IMR-90 (cell line): ENCODE data around the gene HS6ST3. TPM values are rescaled to one million over a fixed set of nuclear protein-coding genes. Genes with fewer than 3 reads are reported as not detected.

Experiments
- ATAC-seq: fragments of 200-7000 bp; cut with Tn5 transposase; 2 replicates; pipeline ENCODE4 v1.9.1; 2020; ENCODE audit warnings: low read depth, mild to moderate bottlenecking, moderate library complexity
- BruUV-seq: library from RNA; stranded (reverse); fragments of 400-500 nt; replicated peaks from 2 replicates; lab custom pipeline; 2021; lab: Mats Ljungman, UMichigan
- CTCF ChIA-PET: fragments of 300-600 bp; formaldehyde crosslinking; extraction: SDS; loops from one replicate; lab custom pipeline; 2021; ENCODE audit warnings: antibody characterized with exemption; lab: Yijun Ruan, JAX
- POLR2A ChIA-PET: fragments of 300-600 bp; sonication (Branson Sonifier 250); formaldehyde crosslinking; loops from one replicate; lab custom pipeline; 2022; ENCODE audit warnings: antibody characterized with exemption; ENCODE audit not compliant: unreplicated experiment; lab: Charles Lee
- DNase-seq: peaks from one replicate; pipeline ENCODE4 v3.0.0; 2013
- H2AFZ ChIP-seq: replicated peaks from 2 replicates; pipeline ENCODE3; 2013; ENCODE audit warnings: low read length, mild to moderate bottlenecking; ENCODE audit not compliant: poor library complexity
- H2AK5ac ChIP-seq: 2 replicates; pipeline ENCODE4 v1.6.1; 2013; ENCODE audit warnings: low read depth, low read length, inconsistent platforms
- H2AK9ac ChIP-seq: replicated peaks from 2 replicates; pipeline ENCODE3; 2013; ENCODE audit warnings: mild to moderate bottlenecking, low read depth, low read length, moderate library complexity; ENCODE audit not compliant: poor library complexity
- H2BK120ac ChIP-seq: 2 replicates; pipeline ENCODE4 v1.6.1; 2013; ENCODE audit warnings: low read depth, low read length, inconsistent platforms
- H2BK15ac ChIP-seq: 3 replicates; pipeline ENCODE4 v1.6.1; 2013; ENCODE audit warnings: low read depth, low read length, inconsistent platforms
- H2BK20ac ChIP-seq: 2 replicates; pipeline ENCODE4 v1.6.1; 2013; ENCODE audit warnings: low read depth, mild to moderate bottlenecking, inconsistent platforms, low read length, moderate library complexity
- H2BK5ac ChIP-seq: 2 replicates; pipeline ENCODE4 v1.6.1; 2013; ENCODE audit warnings: mild to moderate bottlenecking, low read depth, low read length, inconsistent platforms; ENCODE audit not compliant: poor library complexity, severe bottlenecking
- H3K14ac ChIP-seq: replicated peaks from 2 replicates; pipeline ENCODE4 v1.6.1; 2013; ENCODE audit warnings: low read depth, low read length, inconsistent platforms
- H3K18ac ChIP-seq: 2 replicates; pipeline ENCODE4 v1.6.1; 2013; ENCODE audit warnings: low read depth, low read length, control low read depth
- H3K23ac ChIP-seq: 2 replicates; pipeline ENCODE4 v1.6.1; 2013; ENCODE audit warnings: low read depth, low read length, inconsistent platforms
- H3K27ac ChIP-seq: 2 replicates; pipeline ENCODE4 v1.5.1; 2013; ENCODE audit warnings: mild to moderate bottlenecking, control low read depth, low read length; ENCODE audit not compliant: insufficient read depth
- H3K27me3 ChIP-seq: 2 replicates; pipeline ENCODE4 v1.6.1; 2013; ENCODE audit warnings: low read length; ENCODE audit not compliant: control insufficient read depth, insufficient read depth
- H3K36me3 ChIP-seq: 2 replicates; pipeline ENCODE4 v1.6.1; 2013; ENCODE audit warnings: low read length, mixed read lengths; ENCODE audit not compliant: control insufficient read depth, insufficient read depth
- H3K4ac ChIP-seq: 2 replicates; pipeline ENCODE4 v1.6.1; 2013; ENCODE audit warnings: low read depth, low read length, inconsistent platforms
- H3K4me1 ChIP-seq: 2 replicates; pipeline ENCODE4 v1.6.1; 2013; ENCODE audit warnings: low read length, mixed read lengths; ENCODE audit not compliant: control insufficient read depth, insufficient read depth
- H3K4me2 ChIP-seq: 2 replicates; pipeline ENCODE4 v1.6.1; 2013; ENCODE audit warnings: low read depth, mild to moderate bottlenecking, control low read depth, low read length, moderate library complexity
- H3K4me3 ChIP-seq: 2 replicates; pipeline ENCODE4 v1.5.1; 2013; ENCODE audit warnings: low read depth, mild to moderate bottlenecking, control low read depth, low read length, moderate library complexity; ENCODE audit not compliant: insufficient read depth
- H3K56ac ChIP-seq: 2 replicates; pipeline ENCODE4 v1.6.1; 2013; ENCODE audit warnings: low read length, inconsistent platforms; ENCODE audit not compliant: insufficient read depth; ENCODE audit errors: extremely low read depth
- H3K79me1 ChIP-seq, 2 experiments: 2 replicates each; pipeline ENCODE4 v1.6.1; 2013; ENCODE audit warnings: low read length in 2 of 2, inconsistent platforms in 1 of 2, low read depth in 1 of 2
- H3K9ac ChIP-seq: 2 replicates; pipeline ENCODE4 v1.6.1; 2013; ENCODE audit warnings: low read depth, low read length, control low read depth
- H3K9me1 ChIP-seq: 2 replicates; pipeline ENCODE4 v1.6.1; 2013; ENCODE audit warnings: low read length, inconsistent platforms; ENCODE audit not compliant: insufficient read depth
- H3K9me3 ChIP-seq: 2 replicates; pipeline ENCODE4 v1.6.1; 2013; ENCODE audit warnings: low read length; ENCODE audit not compliant: control insufficient read depth, insufficient read depth
- H4K20me1 ChIP-seq: 2 replicates; pipeline ENCODE4 v1.6.1; 2013; ENCODE audit warnings: low read length, inconsistent platforms; ENCODE audit not compliant: insufficient read depth
- H4K5ac ChIP-seq: 2 replicates; pipeline ENCODE4 v1.6.1; 2013; ENCODE audit warnings: mild to moderate bottlenecking, low read depth, low read length, control low read depth
- H4K8ac ChIP-seq, 2 experiments: 2 replicates each; pipeline ENCODE4 v1.6.1; 2013; ENCODE audit warnings: low read depth in 2 of 2, low read length in 2 of 2, control low read depth in 1 of 2, inconsistent platforms in 1 of 2
- H4K91ac ChIP-seq: 2 replicates; pipeline ENCODE4 v1.6.1; 2013; ENCODE audit warnings: low read depth, low read length, inconsistent platforms; ENCODE audit not compliant: insufficient read depth
- MXI1 ChIP-seq: IDR thresholded peaks from 2 replicates; pipeline ENCODE4 v1.6.1; 2012; ENCODE audit warnings: low read depth, mild to moderate bottlenecking, low read length, moderate library complexity, borderline replicate concordance
- POLR2A ChIP-seq: IDR thresholded peaks from 2 replicates; pipeline ENCODE4 v1.6.1; 2012; ENCODE audit warnings: mild to moderate bottlenecking, low read depth, low read length
- WGBS, 2 experiments: methylation state at CpG; one replicate each; pipeline versions ENCODE4 v1.1.5 to v1.1.7; 2013; ENCODE audit warnings: missing lambda C conversion rate in 2 of 2; ENCODE audit not compliant: insufficient read length in 1 of 2; ENCODE audit errors: extremely low coverage in 2 of 2; 5-methylcytosine and 5-hydroxymethylcytosine counted together
- dilution Hi-C: fragments of 300-500 bp; cut with HindIII; formaldehyde crosslinking; loops from one replicate; pipeline ENCODE4 v1.14.3; 2018; ENCODE audit warnings: low sequenced_read_pairs; ENCODE audit not compliant: unreplicated experiment
- in situ Hi-C: fragments of 300-500 bp; cut with MboI; formaldehyde crosslinking; loops from 3 replicates; pipeline ENCODE4 v1.14.3; 2019; ENCODE audit warnings: low sequenced_read_pairs, inconsistent platforms, mixed read lengths
- intact Hi-C: fragments of 100-400 bp; cut with micrococcal nuclease; formaldehyde crosslinking; loops from 2 replicates; pipeline ENCODE4 v1.10.0; 2022
- polyA plus RNA-seq, 3 experiments: library from polyadenylated mRNA; depleted of rRNA; stranded (reverse); fragments of >200 nt; gene quantifications; 2 replicates each; pipeline ENCODE4 v1.2.3, GENCODE V29; 2012; ENCODE audit warnings: low replicate concordance in 1 of 3
- total RNA-seq: library from RNA; depleted of rRNA; stranded (reverse); fragments of >200 nt; gene quantifications from 2 replicates; pipeline ENCODE4 v1.2.3, GENCODE V29; 2012
- TF ChIP-seq, protein P1 (sequence below): fragments of 150-350 bp; IDR thresholded peaks from 2 replicates; pipeline ENCODE4 v1.6.1; 2017; ENCODE audit warnings: mild to moderate bottlenecking, antibody characterized with exemption, low read length, low read depth

HS6ST3 gene
- total and polyA plus RNA-seq, 2 of the 4 experiments (the other 2 are of a cell fraction), result not detected

DNA sequence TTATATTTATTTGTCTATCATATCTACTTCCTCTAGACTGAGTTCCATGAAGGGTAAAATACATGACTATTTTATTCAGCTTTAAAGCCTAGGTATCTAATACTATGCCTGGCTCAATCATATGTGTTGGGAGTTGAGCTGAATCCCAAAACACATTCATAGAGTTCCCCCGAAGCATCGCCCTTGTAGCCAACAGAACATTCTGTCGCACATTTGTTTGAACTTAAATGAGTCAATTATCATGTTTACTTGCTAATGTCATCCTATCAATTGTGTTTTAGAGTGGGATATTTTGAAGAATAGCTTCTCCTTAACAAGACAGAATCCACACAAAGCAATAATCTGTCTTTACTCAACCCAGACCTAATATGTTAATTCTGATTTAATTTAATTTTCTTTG lies 252.4 kb downstream of the HS6ST3 start:
- no TSS peak for BruUV-seq
- no peak for DNase-seq
- no peak overlapping the region for H2BK5ac ChIP-seq
- in situ Hi-C loops, result no loop called here
- H4K8ac ChIP-seq, result no peak overlapping the region
- WGBS, 2 experiments, result no CpG with 5 or more reads among the region's 3 CpGs
- H3K27ac ChIP-seq, result no peak overlapping the region
- dilution Hi-C loops, result no loop called here
- H3K4me2 ChIP-seq, result no peak overlapping the region
- no peak overlapping the region for H4K91ac ChIP-seq
- no peak overlapping the region for H3K4ac ChIP-seq
- no peak overlapping the region for H2BK15ac ChIP-seq
- no peak overlapping the region for H3K4me3 ChIP-seq
- intact Hi-C loops, result no loop called here
- H3K14ac ChIP-seq, result no peak overlapping the region
- H4K20me1 ChIP-seq, result no peaks in the 10 kb centered on the region
- no peak overlapping the region for H2AK5ac ChIP-seq
- H3K9ac ChIP-seq, result no peak overlapping the region
- no peak overlapping the region for H3K23ac ChIP-seq
- ChIA-PET CTCF (no interaction called here), POLR2A (no interaction called here)
- peaks cover 12% of the 10 kb centered on the region for H3K9me3 ChIP-seq
- H3K56ac ChIP-seq, result no peak overlapping the region
- no peaks in the 10 kb centered on the region for H3K9me1 ChIP-seq
- H2BK120ac ChIP-seq, result no peak overlapping the region
- no peaks in the 10 kb centered on the region for H3K27me3 ChIP-seq
- H3K36me3 ChIP-seq, result no peaks in the 10 kb centered on the region
- H4K5ac ChIP-seq, result no peak overlapping the region
- H3K18ac ChIP-seq, result no peak overlapping the region
- no peaks in the 10 kb centered on the region for H3K4me1 ChIP-seq
- no peak overlapping the region for H2BK20ac ChIP-seq
- TF ChIP-seq, protein P1, sequence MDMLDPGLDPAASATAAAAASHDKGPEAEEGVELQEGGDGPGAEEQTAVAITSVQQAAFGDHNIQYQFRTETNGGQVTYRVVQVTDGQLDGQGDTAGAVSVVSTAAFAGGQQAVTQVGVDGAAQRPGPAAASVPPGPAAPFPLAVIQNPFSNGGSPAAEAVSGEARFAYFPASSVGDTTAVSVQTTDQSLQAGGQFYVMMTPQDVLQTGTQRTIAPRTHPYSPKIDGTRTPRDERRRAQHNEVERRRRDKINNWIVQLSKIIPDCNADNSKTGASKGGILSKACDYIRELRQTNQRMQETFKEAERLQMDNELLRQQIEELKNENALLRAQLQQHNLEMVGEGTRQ, result no peak
- TF ChIP-seq POLR2A (no peak), MXI1 (no peak)
- H2AK9ac ChIP-seq, result no peak overlapping the region
- no peaks in the 10 kb centered on the region for H3K79me1 ChIP-seq
- H2AFZ ChIP-seq, result no peak overlapping the region
- ATAC-seq, result no peak
